Endothelial cell of umbilical vein (primary cell): ENCODE results near the gene GRAPL.
"Not testable (repeated sequence)": the region's sequence is repeated elsewhere in the genome, so short reads cannot be mapped to it uniquely, and the experiment has no call there.

Experiments
- CTCF ChIP-seq, 2 donors: IDR thresholded peaks; 1 replicate in 1 of 2; 2 replicates in 1 of 2; pipeline ENCODE4 v1.5.1; 2011; ENCODE audit warnings: low read length in 2 of 2, mild to moderate bottlenecking in 2 of 2, moderate library complexity in 2 of 2, control low read depth in 1 of 2, inconsistent platforms in 1 of 2, low read depth in 1 of 2; ENCODE audit not compliant: insufficient read depth in 1 of 2; ENCODE audit errors: extremely low read depth in 1 of 2
- EZH2 ChIP-seq: IDR thresholded peaks from 2 replicates; pipeline ENCODE4 v1.6.1; 2012; ENCODE audit warnings: borderline replicate concordance, low read depth, mild to moderate bottlenecking, moderate library complexity, low read length, inconsistent platforms; ENCODE audit not compliant: severe bottlenecking
- FOS ChIP-seq: IDR thresholded peaks from 2 replicates; pipeline ENCODE4 v1.6.1; 2011; ENCODE audit warnings: mild to moderate bottlenecking, low read length, moderate library complexity, borderline replicate concordance; ENCODE audit not compliant: insufficient read depth
- GATA2 ChIP-seq: IDR thresholded peaks from 2 replicates; pipeline ENCODE4 v1.7.0; 2011; ENCODE audit warnings: low read depth, mild to moderate bottlenecking, moderate library complexity, mixed read lengths, low read length; ENCODE audit not compliant: insufficient read length, insufficient read depth
- JUN ChIP-seq: IDR thresholded peaks from 2 replicates; pipeline ENCODE4 v1.6.1; 2011; ENCODE audit warnings: borderline replicate concordance, low read depth; ENCODE audit not compliant: insufficient read length, insufficient read depth
- MAX ChIP-seq: IDR thresholded peaks from 2 replicates; pipeline ENCODE4 v1.6.1; 2011; ENCODE audit not compliant: insufficient read depth, insufficient read length
- MYC ChIP-seq: IDR thresholded peaks from one replicate; pipeline ENCODE4 v1.6.1; 2011; ENCODE audit warnings: mild to moderate bottlenecking, low read depth, low read length
- POLR2A ChIP-seq: IDR thresholded peaks from 2 replicates; pipeline ENCODE4 v1.6.1; 2012; ENCODE audit warnings: low read depth, mild to moderate bottlenecking, control low read depth, low read length
- POLR2AphosphoS5 ChIP-seq: IDR thresholded peaks from 2 replicates; pipeline ENCODE4 v1.6.1; 2012; ENCODE audit warnings: low read depth, mild to moderate bottlenecking, control low read depth, low read length, moderate library complexity; ENCODE audit not compliant: insufficient read depth

DNA sequence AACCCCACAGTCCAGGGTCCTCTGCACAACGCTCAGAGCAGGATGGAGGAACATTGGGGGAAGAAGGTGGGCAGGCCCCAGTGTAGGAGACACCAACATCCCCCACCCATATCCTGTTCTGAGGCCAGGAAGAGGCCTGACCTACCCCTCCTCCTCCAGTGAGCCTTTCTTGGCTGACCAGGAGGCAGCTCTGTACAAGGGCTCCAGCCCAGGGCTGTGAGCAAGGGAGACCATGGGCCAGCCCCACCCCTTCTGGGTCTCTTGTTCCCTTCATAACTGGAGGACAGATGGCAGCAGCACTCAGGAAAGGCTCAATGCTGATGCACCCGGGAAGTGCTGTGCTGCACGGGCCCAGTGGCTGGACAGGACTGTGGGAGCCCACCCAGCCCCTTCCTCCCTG lies 47.0 kb downstream of the GRAPL start:
- not testable (repeated sequence) for TF ChIP-seq EZH2; POLR2A; CTCF (IDR thresholded peaks at IDR 0.05; ENCODE audit: extremely low read depth in 1 of 2, insufficient read depth in 1 of 2, low read depth in 1 of 2, low read length in 2 of 2); JUN; MYC; POLR2AphosphoS5; MAX; FOS; GATA2
